Parathyroid adenoma (tissue), 2 donors: ENCODE data around the gene IL3RA.
"Not testable (repeated sequence)": the region's sequence is repeated elsewhere in the genome, so short reads cannot be mapped to it uniquely, and the experiment has no call there.

Source experiments
- H2AFZ ChIP-seq: fragments of 300-600 bp; sonication (generic); one replicate; pipeline ENCODE4 v1.7.0; 2017; ENCODE audit warnings: antibody characterized with exemption, mild to moderate bottlenecking
- H3K27ac ChIP-seq: fragments of 300-600 bp; sonication (generic); one replicate; pipeline ENCODE4 v1.7.0; 2017
- H3K27me3 ChIP-seq: fragments of 300-600 bp; sonication (generic); one replicate; pipeline ENCODE4 v1.7.0; 2017; ENCODE audit warnings: low read length; ENCODE audit not compliant: control insufficient read depth, insufficient read depth
- H3K36me3 ChIP-seq: fragments of 300-600 bp; sonication (generic); one replicate; pipeline ENCODE4 v1.7.0; 2017; ENCODE audit warnings: low read length; ENCODE audit not compliant: control insufficient read depth, insufficient read depth
- H3K4me1 ChIP-seq: fragments of 300-600 bp; sonication (generic); one replicate; pipeline ENCODE4 v1.7.0; 2017; ENCODE audit warnings: control low read depth
- H3K4me2 ChIP-seq: fragments of 300-600 bp; sonication (generic); one replicate; pipeline ENCODE4 v1.7.0; 2017; ENCODE audit warnings: low read length
- H3K4me3 ChIP-seq: fragments of 300-600 bp; sonication (generic); one replicate; pipeline ENCODE4 v1.7.0; 2017; ENCODE audit warnings: low read depth, low read length
- H3K79me2 ChIP-seq: fragments of 300-600 bp; sonication (generic); one replicate; pipeline ENCODE4 v1.7.0; 2017; ENCODE audit warnings: control low read depth
- H3K9ac ChIP-seq: fragments of 300-600 bp; sonication (generic); one replicate; pipeline ENCODE4 v1.7.0; 2017; ENCODE audit warnings: mild to moderate bottlenecking
- H3K9me3 ChIP-seq: fragments of 300-600 bp; sonication (generic); one replicate; pipeline ENCODE4 v1.7.0; 2017; ENCODE audit warnings: low read length; ENCODE audit not compliant: control insufficient read depth
- TF ChIP-seq, protein P1 (sequence below): fragments of 300-600 bp; sonication (generic); IDR thresholded peaks from one replicate; pipeline ENCODE4 v1.7.0; 2017; ENCODE audit warnings: antibody characterized with exemption, mild to moderate bottlenecking
- donor health status: primary hyperparathyroidism.

IL3RA gene

DNA sequence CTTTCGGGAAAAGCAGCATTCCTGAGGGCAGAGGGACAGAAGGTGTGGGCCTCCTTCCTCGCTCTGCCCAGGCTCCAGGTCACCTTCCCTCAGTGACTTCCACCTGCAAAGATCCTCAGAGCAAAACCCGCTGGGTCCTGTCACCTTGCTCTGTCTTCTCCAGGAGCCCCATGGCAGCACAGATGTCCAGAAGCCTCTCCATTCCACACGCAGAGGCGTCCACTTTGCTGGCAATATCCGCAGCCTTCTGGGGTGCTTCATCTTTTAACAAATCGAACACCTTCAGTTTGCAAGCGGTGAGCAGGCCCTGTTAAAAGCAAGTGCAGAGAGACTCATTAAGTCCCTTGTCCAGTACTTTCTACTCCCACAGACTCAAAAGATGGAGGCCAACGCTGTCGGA, 88.8 kb downstream of the IL3RA start:
- H3K4me1 ChIP-seq, result no peaks in the 10 kb centered on the region
- no peaks in the 10 kb centered on the region for H3K36me3 ChIP-seq
- H3K4me2 ChIP-seq, result no peak overlapping the region
- no peak overlapping the region for H3K9ac ChIP-seq
- no peak overlapping the region for H2AFZ ChIP-seq
- no peaks in the 10 kb centered on the region for H3K27me3 ChIP-seq
- H3K27ac ChIP-seq, result no peak overlapping the region
- no peaks in the 10 kb centered on the region for H3K9me3 ChIP-seq
- no peak overlapping the region for H3K4me3 ChIP-seq
- TF ChIP-seq, protein P1, sequence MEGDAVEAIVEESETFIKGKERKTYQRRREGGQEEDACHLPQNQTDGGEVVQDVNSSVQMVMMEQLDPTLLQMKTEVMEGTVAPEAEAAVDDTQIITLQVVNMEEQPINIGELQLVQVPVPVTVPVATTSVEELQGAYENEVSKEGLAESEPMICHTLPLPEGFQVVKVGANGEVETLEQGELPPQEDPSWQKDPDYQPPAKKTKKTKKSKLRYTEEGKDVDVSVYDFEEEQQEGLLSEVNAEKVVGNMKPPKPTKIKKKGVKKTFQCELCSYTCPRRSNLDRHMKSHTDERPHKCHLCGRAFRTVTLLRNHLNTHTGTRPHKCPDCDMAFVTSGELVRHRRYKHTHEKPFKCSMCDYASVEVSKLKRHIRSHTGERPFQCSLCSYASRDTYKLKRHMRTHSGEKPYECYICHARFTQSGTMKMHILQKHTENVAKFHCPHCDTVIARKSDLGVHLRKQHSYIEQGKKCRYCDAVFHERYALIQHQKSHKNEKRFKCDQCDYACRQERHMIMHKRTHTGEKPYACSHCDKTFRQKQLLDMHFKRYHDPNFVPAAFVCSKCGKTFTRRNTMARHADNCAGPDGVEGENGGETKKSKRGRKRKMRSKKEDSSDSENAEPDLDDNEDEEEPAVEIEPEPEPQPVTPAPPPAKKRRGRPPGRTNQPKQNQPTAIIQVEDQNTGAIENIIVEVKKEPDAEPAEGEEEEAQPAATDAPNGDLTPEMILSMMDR, result no peak
- no peaks in the 10 kb centered on the region for H3K79me2 ChIP-seq

DNA sequence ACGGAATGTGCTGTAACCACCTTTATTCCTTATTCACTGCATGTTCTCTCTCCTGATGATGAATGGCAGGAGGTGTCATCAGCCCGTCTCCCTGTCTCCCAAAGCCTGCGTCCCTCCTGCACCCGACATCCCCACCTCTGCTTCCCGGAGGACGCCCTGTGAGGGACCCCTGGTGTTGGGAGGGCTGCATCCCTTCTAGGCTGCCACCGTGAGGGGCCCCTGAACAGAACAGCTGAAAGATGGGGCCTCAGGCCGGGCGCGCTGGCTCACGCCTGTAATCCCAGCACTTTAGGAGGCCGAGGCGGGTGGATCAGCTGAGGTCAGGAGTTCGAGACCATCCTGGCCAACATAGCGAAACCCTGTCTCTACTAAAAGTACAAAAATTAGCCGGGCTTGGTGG, 89.7 kb downstream of the IL3RA start:
- H2AFZ ChIP-seq, H3K4me3 ChIP-seq, H3K27ac ChIP-seq, H3K36me3 ChIP-seq, H3K4me1 ChIP-seq, H3K4me2 ChIP-seq, H3K27me3 ChIP-seq, H3K79me2 ChIP-seq, H3K9ac ChIP-seq, H3K9me3 ChIP-seq: not testable (repeated sequence)

DNA sequence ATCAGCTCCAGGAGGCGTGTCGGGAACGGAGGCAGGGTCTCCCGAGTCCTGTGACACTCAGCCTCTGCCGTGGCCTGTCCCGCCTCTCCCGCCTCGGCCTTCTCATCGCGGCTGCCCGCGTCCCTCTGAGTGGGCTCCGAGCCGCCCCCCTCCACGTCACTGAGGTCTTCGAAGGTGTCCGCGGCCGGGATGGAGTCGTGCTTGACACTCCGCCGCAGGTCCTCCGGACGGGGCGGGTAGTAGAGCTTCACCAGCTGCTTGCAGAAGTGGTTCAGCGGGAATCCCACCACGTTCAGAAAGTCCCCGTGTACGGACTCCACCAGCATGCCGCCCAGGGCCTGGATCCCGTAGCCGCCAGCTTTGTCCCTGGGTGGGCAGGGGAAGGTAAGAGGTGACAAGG, 91.2 kb downstream of the IL3RA start:
- TF ChIP-seq, protein P1, result no peak
- H3K36me3 ChIP-seq, result no peaks in the 10 kb centered on the region
- no peaks in the 10 kb centered on the region for H3K27me3 ChIP-seq
- H3K9me3 ChIP-seq, result no peaks in the 10 kb centered on the region
- H3K4me1 ChIP-seq, result no peaks in the 10 kb centered on the region
- no peak overlapping the region for H3K9ac ChIP-seq
- H3K4me3 ChIP-seq, result no peak overlapping the region
- H3K4me2 ChIP-seq, result no peak overlapping the region
- no peaks in the 10 kb centered on the region for H3K79me2 ChIP-seq
- H2AFZ ChIP-seq, result no peak overlapping the region
- no peak overlapping the region for H3K27ac ChIP-seq

DNA sequence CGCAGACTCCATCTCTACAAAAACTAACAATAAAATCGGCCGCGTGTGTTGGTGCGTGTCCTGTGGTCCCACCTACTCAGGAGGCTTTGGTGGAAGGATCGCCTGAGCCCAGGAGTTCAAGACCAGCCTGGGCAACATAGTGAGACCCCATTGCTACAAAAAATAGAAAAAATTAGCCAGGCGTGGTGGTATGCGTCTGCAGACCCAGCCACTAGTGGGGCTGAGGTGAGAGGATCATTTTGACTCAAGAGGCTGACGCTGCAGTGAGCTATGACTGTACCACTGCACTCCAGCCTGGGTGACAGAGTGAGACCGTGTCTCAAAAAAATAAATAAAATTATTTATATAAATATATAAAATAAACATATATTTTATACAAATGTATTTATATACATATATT, 93.9 kb downstream of the IL3RA start:
- H2AFZ ChIP-seq, result no peak overlapping the region

More for the DNA sequence above, 93.9 kb downstream of the IL3RA start:
- Histone ChIP-seq H3K79me2 (no peaks in the 10 kb centered on the region), H3K36me3 (no peaks in the 10 kb centered on the region), H3K4me1 (no peaks in the 10 kb centered on the region), H3K4me2 (no peak overlapping the region), H3K9ac (no peak overlapping the region), H3K27me3 (no peaks in the 10 kb centered on the region), H3K9me3 (no peaks in the 10 kb centered on the region), H3K27ac (no peak overlapping the region), H3K4me3 (no peak overlapping the region)
- TF ChIP-seq, protein P1, result no peak
